ENCODE measurements around the gene INPP5A. TPM values are rescaled to one million over a fixed set of nuclear protein-coding genes. Genes with fewer than 3 reads are reported as not detected.

Gene INPP5A
- total RNA-seq, 1 donor from 2014 or later, result 29.5 TPM

- TF ChIP-seq, protein P1, sequence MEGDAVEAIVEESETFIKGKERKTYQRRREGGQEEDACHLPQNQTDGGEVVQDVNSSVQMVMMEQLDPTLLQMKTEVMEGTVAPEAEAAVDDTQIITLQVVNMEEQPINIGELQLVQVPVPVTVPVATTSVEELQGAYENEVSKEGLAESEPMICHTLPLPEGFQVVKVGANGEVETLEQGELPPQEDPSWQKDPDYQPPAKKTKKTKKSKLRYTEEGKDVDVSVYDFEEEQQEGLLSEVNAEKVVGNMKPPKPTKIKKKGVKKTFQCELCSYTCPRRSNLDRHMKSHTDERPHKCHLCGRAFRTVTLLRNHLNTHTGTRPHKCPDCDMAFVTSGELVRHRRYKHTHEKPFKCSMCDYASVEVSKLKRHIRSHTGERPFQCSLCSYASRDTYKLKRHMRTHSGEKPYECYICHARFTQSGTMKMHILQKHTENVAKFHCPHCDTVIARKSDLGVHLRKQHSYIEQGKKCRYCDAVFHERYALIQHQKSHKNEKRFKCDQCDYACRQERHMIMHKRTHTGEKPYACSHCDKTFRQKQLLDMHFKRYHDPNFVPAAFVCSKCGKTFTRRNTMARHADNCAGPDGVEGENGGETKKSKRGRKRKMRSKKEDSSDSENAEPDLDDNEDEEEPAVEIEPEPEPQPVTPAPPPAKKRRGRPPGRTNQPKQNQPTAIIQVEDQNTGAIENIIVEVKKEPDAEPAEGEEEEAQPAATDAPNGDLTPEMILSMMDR (IDR thresholded peaks at IDR 0.05; ENCODE audit: insufficient read depth, low read length, severe bottlenecking), result no peak
- H3K4me3 ChIP-seq (ENCODE audit: low read depth, low read length), result no peak overlapping the region
- no peaks in the 10 kb centered on the region for H3K36me3 ChIP-seq (ENCODE audit: control insufficient read depth, insufficient read depth, low read length)
- DNase-seq (ENCODE audit: low read depth) (no peak), FAIRE-seq (no peak)
- H3K27me3 ChIP-seq (ENCODE audit: control insufficient read depth, insufficient read depth, low read length), result peaks cover 2% of the 10 kb centered on the region
These were observed 30.1 kb upstream of the INPP5A start for GRCh38 chr10:132507409-132507955.

DNA sequence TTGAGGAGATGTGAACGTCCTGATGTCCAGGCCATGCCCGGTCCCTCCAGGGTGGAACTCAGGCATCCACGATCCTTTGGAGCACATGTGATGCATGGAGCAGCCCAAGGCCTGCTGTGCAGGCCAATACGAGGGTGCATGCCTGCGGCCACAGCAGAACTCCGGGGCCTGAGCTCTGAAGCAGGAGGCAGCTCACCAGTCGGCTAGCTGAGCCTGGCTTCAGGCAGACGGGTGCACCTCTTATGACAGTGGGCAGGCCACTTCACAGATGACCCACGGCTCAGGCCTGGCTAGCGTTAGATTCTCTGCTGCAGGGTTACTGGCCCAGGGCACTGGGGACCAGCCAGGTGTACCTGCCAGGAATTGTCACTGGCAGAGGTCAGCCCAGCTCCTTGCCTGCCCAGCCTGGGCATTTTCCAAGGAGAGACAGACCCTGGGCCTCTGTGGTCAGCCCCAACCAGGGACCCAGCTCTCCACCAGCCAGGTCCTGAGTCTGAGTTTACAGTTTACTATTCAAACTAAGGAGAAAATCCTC is 29.6 kb upstream of the INPP5A start:
- Histone ChIP-seq H3K4me3 (ENCODE audit: low read depth, low read length) (no peak overlapping the region), H3K36me3 (ENCODE audit: control insufficient read depth, insufficient read depth, low read length) (no peaks in the 10 kb centered on the region), H3K27me3 (ENCODE audit: control insufficient read depth, insufficient read depth, low read length) (peaks cover 2% of the 10 kb centered on the region)
- FAIRE-seq (no peak), DNase-seq (ENCODE audit: low read depth) (no peak)
- TF ChIP-seq, protein P1 (IDR thresholded peaks at IDR 0.05; ENCODE audit: insufficient read depth, low read length, severe bottlenecking), result no peak

DNA sequence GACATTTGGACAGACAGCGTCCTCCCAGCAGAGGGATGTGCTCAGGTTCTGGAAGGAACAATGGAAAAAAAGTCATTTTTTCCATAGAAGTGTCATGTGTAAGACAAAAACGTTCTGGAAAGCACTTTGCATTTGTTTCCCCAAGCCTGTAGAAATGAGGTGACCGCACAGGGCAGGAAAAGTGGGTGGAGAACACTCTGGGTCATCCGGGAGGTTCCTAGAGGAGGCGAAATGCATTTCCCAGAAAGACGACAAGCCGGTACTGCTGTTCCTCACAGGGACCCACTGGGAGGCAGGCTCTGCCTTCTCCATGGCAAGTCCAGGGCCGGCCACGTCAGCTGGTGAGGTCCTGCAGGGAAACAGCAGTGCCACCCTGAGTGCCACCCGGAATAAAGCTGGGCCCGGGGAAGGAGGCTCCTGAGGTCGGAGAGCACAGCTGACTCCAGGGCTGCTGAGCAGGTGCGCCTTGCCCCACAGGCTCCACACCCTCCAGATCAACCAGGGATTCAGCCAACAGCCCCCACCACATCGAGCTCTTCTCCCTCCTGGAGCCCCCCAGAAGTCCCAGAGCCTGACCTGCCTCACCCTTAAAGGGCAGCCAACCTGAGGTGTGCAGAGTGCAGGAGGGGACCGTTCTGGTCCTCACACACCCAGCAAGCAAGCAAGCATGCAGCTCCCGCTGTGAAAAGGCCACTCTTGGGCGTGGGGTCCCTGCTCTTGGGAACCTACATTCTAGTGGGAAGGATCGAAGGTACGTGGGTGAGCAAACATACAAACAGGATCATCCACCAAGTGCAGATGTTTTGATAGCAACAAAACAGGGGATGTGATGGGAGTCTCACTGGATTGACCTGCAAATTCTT is 28.8 kb upstream of the INPP5A start:
- TF ChIP-seq, protein P1 (IDR thresholded peaks at IDR 0.05; ENCODE audit: insufficient read depth, low read length, severe bottlenecking), result no peak
- FAIRE-seq, result no peak
- DNase-seq (ENCODE audit: low read depth), result no peak

GRCh38 chr10:132509506-132510173 is 27.9 kb upstream of the INPP5A start:
- Histone ChIP-seq H3K27me3 (ENCODE audit: control insufficient read depth, insufficient read depth, low read length) (no peaks in the 10 kb centered on the region), H3K36me3 (ENCODE audit: control insufficient read depth, insufficient read depth, low read length) (no peaks in the 10 kb centered on the region), H3K4me3 (ENCODE audit: low read depth, low read length) (no peak overlapping the region)
- FAIRE-seq, result no peak
- TF ChIP-seq, protein P1 (IDR thresholded peaks at IDR 0.05; ENCODE audit: insufficient read depth, low read length, severe bottlenecking), result no peak
- DNase-seq (ENCODE audit: low read depth), result no peak

More for the DNA sequence above, 28.8 kb upstream of the INPP5A start:
- no peaks in the 10 kb centered on the region for H3K36me3 ChIP-seq (ENCODE audit: control insufficient read depth, insufficient read depth, low read length)
- no peak overlapping the region for H3K4me3 ChIP-seq (ENCODE audit: low read depth, low read length)
- peaks cover 1% of the 10 kb centered on the region for H3K27me3 ChIP-seq (ENCODE audit: control insufficient read depth, insufficient read depth, low read length)

- Histone ChIP-seq H3K4me3 (ENCODE audit: low read depth, low read length) (no peak overlapping the region), H3K36me3 (ENCODE audit: control insufficient read depth, insufficient read depth, low read length) (no peaks in the 10 kb centered on the region), H3K27me3 (ENCODE audit: control insufficient read depth, insufficient read depth, low read length) (no peaks in the 10 kb centered on the region)
- FAIRE-seq (no peak), DNase-seq (ENCODE audit: low read depth) (no peak)
- TF ChIP-seq, protein P1 (IDR thresholded peaks at IDR 0.05; ENCODE audit: insufficient read depth, low read length, severe bottlenecking), result no peak
These were observed 27.4 kb upstream of the INPP5A start for GRCh38 chr10:132510174-132510611.

Measured in bronchial epithelial cell (primary cell).